GM19025 (cell line): Measurements from ENCODE around the gene PIP5KL1.

Experiments
- ATAC-seq: cut with Tn5 transposase; IDR thresholded peaks from one replicate; pipeline ENCODE4 v1.9.1; 2021; ENCODE audit warnings: mild to moderate bottlenecking, low read depth, moderate library complexity; ENCODE audit not compliant: unreplicated experiment

The PIP5KL1 gene

GRCh38 chr9:127935765-127936221, 5.2 kb upstream of the PIP5KL1 start:
- no peak for ATAC-seq

DNA sequence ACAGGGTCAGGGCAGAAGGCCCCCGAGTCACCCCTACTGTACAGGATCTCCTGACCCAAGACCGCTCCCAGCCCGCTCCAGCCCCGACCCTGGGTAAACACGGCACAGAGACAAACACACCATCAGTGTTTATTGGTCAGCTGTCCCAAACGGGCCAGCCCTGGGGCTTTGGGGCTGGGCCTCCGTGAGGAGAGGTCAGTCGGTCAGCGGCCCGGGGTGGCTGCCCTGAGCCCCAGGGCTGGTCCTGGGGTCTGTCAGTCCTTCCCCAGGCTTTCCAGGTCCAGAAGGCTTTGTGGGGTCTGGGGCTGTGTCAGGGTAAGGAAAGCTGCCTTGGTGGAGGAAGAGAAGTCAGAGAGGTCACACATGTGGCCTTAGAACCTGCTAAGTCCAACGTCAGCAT, 4.4 kb upstream of the PIP5KL1 start:
- no peak for ATAC-seq

DNA sequence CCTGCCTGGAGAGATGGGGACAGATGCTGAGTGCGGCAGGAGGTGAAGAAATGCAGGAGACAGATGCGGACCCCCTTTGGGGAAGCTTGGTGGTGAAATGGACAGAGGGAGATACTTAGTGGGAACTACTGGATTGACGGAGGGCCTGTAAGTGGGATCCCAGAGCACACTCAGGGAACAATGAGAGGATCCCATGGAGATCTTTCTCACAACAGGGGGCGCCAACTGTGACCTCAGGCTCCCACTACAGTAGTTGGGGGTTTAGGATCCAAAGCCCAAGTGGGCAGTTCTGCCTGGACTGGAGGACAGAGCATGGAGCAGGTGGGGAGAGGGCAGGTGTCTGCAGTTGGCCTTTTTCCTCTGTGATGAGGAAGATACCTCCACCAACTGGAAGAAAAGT, 3.7 kb upstream of the PIP5KL1 start:
- no peak for ATAC-seq

DNA sequence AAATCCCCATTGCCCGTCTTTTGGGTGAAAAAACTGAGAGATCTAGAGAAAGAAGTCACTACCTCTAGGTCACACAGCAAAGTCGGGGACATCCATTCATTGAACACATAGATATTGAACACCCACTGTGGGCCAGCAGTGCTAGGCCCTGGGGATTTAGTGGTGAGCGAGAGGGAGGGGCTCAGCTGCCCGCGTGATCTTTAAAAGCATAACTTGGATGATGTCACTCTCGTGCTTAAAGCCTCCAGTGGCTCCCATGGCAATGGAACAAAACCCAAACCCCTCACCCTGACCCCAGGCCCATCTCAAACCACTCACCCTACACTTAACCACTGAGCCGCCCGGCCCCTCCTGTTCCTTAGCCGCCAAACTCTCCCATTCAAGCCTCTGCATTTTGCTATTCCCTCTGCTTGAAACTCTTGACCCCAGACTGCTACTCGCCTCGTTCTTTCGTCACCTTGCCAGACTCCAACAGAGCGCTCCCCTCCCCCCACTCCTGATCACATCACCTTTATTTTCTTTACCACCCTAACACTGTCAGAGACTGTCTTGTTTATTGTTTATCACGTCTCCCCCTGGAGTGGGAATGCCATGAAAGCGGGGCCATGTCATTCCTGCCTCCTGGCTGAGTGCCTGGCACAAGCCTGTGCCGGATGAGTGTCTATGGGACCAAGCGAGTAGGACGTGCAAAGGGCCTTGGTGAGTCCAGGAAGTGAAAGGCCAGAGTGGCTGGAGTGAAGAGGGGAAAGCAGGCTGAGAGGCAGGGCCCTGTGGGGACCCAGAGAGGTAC, 710 bp upstream of the PIP5KL1 start:
- ATAC-seq = peak; percentile 25

DNA sequence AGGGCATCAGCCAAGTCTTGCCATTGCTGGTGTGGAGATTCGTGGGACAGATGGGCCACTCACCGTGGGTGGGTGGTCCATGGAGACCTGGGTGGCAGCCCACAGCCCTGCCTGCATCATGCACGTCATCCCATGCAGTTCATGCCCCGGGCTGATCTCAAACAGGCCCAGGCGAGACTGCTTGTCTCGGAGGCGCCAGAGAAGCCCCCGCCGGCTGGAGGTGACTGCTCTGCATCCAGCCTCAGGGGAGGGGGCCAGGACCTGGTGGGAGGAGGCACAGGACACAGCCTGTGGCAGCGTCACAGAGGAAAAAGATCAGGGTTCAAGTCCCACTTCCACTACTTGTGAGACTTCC, 975 bp downstream of the PIP5KL1 start:
- ATAC-seq = no peak

GRCh38 chr9:127928676-127929624, 1.6 kb downstream of the PIP5KL1 start:
- no peak for ATAC-seq

DNA sequence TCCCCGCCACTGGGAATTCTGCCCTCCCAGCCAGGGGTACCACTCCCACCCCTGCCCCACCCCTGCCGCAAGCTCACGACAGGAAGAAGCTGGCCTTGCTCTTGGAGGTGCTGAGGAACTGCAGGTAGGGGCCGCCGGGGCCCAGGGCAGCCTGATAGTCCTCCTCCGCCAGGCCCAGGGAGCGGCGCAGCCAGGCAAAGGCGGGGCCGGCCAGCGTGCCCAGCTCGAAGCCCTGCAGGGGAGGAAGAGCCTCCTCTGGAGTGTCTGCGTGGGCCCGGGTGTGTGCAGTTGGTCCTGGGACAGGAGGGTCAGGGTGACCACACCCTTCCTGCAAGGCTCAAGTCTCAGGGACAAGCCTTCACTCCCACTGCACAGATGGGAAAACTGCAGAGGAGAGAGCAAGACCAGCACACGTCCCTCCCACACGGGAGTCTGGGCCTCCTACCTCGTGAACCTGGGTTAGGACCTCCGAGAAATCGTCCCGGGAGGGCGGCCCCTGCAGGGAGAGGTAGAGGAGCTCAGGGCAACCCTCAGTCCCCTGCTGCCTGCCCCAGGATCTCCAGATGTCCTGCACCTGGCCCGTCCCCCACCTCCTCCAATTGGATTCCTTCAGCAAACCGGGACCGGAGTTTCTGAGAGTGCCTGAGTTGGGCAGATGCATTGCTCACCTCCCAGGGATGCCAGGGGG, 2.4 kb downstream of the PIP5KL1 start:
- no peak for ATAC-seq

- ATAC-seq = no peak
These were observed 3.2 kb downstream of the PIP5KL1 start for GRCh38 chr9:127927201-127927987.

GRCh38 chr9:127926906-127927200, 3.7 kb downstream of the PIP5KL1 start:
- ATAC-seq = no peak

- ATAC-seq = no peak
These were observed 4.3 kb downstream of the PIP5KL1 start for GRCh38 chr9:127925959-127926905.

DNA sequence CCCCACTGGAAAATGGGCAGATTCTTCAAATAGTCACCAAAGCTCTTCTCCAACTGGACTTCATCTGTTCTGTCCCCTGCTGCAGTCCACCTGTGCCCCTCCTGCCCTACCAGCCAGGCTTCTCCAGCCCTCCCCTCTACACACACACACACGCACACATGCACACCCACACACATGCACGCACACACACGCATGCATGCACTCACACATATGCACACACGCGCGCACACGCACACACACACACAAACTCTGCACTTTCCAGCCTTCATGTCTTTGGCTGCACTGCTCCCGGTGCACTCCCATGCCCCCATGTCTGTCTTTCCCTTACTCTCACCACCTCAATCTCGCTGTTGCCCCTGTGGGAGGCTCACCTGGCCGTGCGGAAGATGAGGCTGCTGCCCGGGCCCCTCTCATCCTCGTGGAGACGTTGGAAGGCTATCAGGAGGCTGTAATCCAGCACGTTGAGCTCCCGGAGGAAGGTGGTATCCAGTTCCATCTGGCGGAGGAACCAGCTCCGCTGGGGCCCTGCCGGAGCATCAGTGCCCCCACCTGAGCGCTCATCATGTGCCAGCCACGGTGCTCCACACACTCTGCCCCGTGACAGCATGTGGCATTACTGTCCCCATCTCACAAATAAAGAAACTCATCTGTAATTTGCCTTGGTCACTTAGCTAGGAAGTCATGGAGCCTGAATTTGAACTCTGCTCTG, 5.7 kb downstream of the PIP5KL1 start:
- ATAC-seq = no peak

DNA sequence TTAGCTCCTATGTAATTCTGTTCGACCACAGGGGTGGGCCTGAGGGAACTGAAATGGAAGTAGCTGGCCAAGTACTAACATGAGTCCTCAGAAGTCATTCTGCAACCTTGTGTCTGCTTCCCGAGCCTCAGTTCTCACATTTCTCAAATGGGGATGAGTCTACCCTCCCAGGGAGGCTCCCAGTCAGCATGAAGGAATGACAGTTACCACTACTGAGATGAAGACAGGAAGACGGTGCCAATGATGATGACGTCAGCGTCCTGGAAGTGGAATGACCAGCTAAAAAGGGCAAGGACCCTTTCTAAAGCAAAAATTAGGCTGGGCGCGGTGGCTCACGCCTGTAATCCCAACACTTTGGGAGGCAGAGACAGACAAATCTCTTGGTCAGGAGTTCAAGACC, 6.8 kb downstream of the PIP5KL1 start:
- no peak for ATAC-seq

- ATAC-seq = no peak
These were observed 7.5 kb downstream of the PIP5KL1 start for GRCh38 chr9:127923046-127923445.

DNA sequence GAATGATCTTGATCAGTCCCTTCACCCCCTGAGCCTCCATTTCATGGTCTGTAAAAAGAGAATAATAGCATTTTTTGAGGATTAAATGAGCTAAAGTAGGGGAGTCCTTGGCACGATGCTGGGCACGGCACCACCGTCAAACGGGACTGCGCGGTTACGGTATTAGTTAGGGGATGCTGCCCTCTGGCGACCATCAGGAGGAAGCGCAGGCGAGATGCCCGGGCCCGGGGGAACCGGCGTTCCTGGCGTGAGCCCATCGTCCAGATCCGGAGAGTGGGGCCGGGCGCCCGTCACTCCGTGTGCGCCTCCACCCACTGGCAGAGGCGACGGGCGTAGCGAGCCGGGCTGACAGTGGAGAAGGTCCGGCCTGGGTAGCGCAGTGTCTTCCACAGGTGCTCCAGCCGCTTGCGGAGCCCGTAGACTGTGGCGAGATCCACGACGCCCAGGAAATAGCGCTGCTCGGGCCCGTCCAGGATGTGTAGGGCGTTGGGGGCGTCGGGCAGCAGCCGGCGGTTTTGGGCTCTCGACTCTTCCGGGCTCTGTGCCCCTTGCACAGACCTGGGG, 8.9 kb downstream of the PIP5KL1 start:
- no peak for ATAC-seq

DNA sequence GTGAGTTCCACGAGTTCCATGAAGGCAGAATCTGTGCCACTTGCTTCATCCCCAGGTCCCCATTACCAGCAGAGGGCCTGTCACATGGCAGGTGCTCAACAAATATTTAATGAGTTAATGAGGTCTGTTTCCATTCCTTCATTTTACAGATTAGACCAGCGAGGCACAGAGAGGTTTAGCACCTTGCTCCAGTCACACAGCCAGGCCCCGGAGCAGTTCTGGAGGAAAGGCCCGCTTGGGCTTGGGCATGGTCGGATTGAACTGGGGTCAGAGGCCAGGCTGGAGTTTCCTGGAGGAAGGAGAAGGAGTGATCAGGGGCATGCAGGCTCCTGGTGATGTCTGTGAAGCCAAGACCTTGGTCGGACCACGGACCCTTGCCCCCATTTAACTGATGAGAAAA, 9.8 kb downstream of the PIP5KL1 start:
- ATAC-seq = no peak

DNA sequence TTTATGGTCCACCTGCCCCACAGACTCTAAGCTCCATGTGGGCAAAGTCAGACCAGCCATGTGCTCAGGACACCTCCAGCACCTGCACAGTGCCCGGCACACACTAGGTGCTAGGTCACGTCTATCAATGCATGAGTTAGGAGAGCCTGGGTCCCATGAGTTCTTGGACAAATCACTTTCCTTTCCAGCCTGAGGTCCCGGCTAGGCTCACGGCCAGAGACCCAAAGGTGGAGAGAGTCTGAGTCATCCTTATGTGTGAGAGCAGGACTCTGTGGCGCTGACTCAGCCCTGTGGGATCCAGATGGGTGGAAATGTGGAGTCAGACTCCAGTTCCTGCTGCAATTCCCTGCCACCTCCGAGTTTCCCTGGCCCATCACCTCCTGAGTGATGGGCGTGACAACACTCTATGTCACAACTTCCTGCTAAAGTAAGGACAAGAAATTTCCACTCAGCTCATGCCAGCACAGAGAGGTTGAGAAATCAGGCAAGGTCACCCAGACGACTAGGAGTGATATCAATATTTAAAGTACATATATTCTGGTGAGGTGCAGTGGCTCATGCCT, 11.2 kb downstream of the PIP5KL1 start:
- no peak for ATAC-seq

- ATAC-seq = no peak
These were observed 12.1 kb downstream of the PIP5KL1 start for GRCh38 chr9:127918183-127919107.
